HepG2 (cell line): ENCODE measurements around the gene RGS19. TPM values are rescaled to one million over a fixed set of nuclear protein-coding genes. Genes with fewer than 3 reads are reported as not detected.

Experiments used
- ATAC-seq: fragments of 200-7000 bp; cut with Tn5 transposase; 3 replicates; pipeline ENCODE4 v1.9.1; 2020; ENCODE audit warnings: mild to moderate bottlenecking, moderate library complexity
- BruUV-seq: library from RNA; stranded (reverse); fragments of 400-500 nt; replicated peaks from 2 replicates; lab custom pipeline; 2021; lab: Mats Ljungman, UMichigan
- CTCF ChIA-PET: fragments of 300-600 bp; formaldehyde crosslinking; extraction: SDS; loops from one replicate; lab custom pipeline; 2021; ENCODE audit warnings: low total read pairs, inconsistent platforms, low intra/inter-chr PET ratio; lab: Yijun Ruan, JAX
- POLR2A ChIA-PET: fragments of 350-600 bp; sonication (Branson Sonifier 250); formaldehyde crosslinking; loops from one replicate; lab custom pipeline; 2020; ENCODE audit warnings: antibody characterized with exemption, inconsistent platforms; lab: Yijun Ruan, JAX
- DNase-seq: peaks from one replicate; pipeline ENCODE4 v3.0.0-alpha.2; 2015; ENCODE audit warnings: low spot score
- FAIRE-seq: peaks from 3 replicates; lab custom pipeline; 2011; peaks lifted over from hg19 to GRCh38; lab: Jason Lieb, UNC
- H2AFZ ChIP-seq: one replicate; pipeline ENCODE4 v1.6.1; 2011; ENCODE audit warnings: low read length, inconsistent platforms
- H3K27ac ChIP-seq: fragments of 300-600 bp; 3 replicates; pipeline ENCODE4 v1.8.0; 2011; ENCODE audit warnings: mixed run types, mild to moderate bottlenecking, mixed read lengths, low read length, inconsistent platforms; ENCODE audit not compliant: insufficient read depth; ENCODE audit errors: extremely low read length
- H3K27me3 ChIP-seq, 2 experiments: fragments of 200-600 bp in 1 of 2; 2 replicates in 1 of 2; 3 replicates in 1 of 2; pipeline versions ENCODE4 v1.6.0 to v1.8.0; 2011; ENCODE audit warnings: low read length in 2 of 2, mild to moderate bottlenecking in 2 of 2, moderate library complexity in 2 of 2, inconsistent platforms in 1 of 2; ENCODE audit not compliant: insufficient read depth in 2 of 2, control insufficient read depth in 1 of 2
- H3K36me3 ChIP-seq, 2 experiments: fragments of 200-600 bp in 1 of 2; replicated peaks in 1 of 2; 2 replicates in 1 of 2; 3 replicates in 1 of 2; pipeline versions ENCODE4 v1.5.1 to v1.8.0; 2011; ENCODE audit warnings: low read length in 2 of 2, inconsistent platforms in 1 of 2; ENCODE audit not compliant: insufficient read depth in 2 of 2, control insufficient read depth in 1 of 2
- H3K4me1 ChIP-seq: 2 replicates; pipeline ENCODE4 v1.5.1; 2012; ENCODE audit warnings: low read length, inconsistent platforms; ENCODE audit not compliant: insufficient read depth
- H3K4me2 ChIP-seq: 2 replicates; pipeline ENCODE4 v1.6.0; 2011; ENCODE audit warnings: low read depth, low read length, inconsistent platforms
- H3K4me3 ChIP-seq, 3 experiments: fragments of 200-600 bp in 1 of 3; sonication (generic), shearing (Covaris generic) in 1 of 3; replicated peaks in 1 of 3; 2 replicates each; pipeline ENCODE4 v1.5.1; 2011 to 2016; ENCODE audit warnings: low read length in 3 of 3, inconsistent platforms in 2 of 3, low read depth in 2 of 3, mild to moderate bottlenecking in 2 of 3, control low read depth in 1 of 3, mixed read lengths in 1 of 3; ENCODE audit not compliant: insufficient read depth in 1 of 3
- H3K79me2 ChIP-seq: one replicate; pipeline ENCODE4 v1.6.1; 2011; ENCODE audit warnings: low read length, inconsistent platforms; ENCODE audit not compliant: insufficient read depth
- H3K9ac ChIP-seq: 2 replicates; pipeline ENCODE4 v1.6.0; 2011; ENCODE audit warnings: mild to moderate bottlenecking, low read depth, low read length, inconsistent platforms; ENCODE audit not compliant: insufficient read depth
- H3K9me3 ChIP-seq: 2 replicates; pipeline ENCODE4 v1.5.1; 2012; ENCODE audit warnings: mild to moderate bottlenecking, low read length
- H4K20me1 ChIP-seq: 2 replicates; pipeline ENCODE4 v1.6.0; 2011; ENCODE audit warnings: inconsistent platforms, mild to moderate bottlenecking, low read length, moderate library complexity; ENCODE audit not compliant: insufficient read depth
- AGO2 ChIP-seq: fragments of 200-400 bp; formaldehyde crosslinking; optimal IDR thresholded peaks from 2 replicates; pipeline ENCODE3; 2017; ENCODE audit warnings: mild to moderate bottlenecking, low read depth, low read length, moderate library complexity
- EED ChIP-seq: sonication (generic); formaldehyde crosslinking; IDR thresholded peaks from 2 replicates; pipeline ENCODE4 v1.5.0; 2020; ENCODE audit warnings: mild to moderate bottlenecking, missing genetic modification reagents
- GPN1 ChIP-seq: sonication (generic); formaldehyde crosslinking; IDR thresholded peaks from 2 replicates; pipeline ENCODE4 v1.5.1; 2020; ENCODE audit warnings: missing genetic modification reagents, borderline replicate concordance
- GTF3A ChIP-seq: sonication (generic); formaldehyde crosslinking; conservative IDR thresholded peaks from 2 replicates; pipeline ENCODE4 v1.4.0; 2020; ENCODE audit warnings: mild to moderate bottlenecking, missing genetic modification reagents
- IRF2 ChIP-seq: IDR thresholded peaks from 2 replicates; pipeline ENCODE4 v1.6.1; 2018; ENCODE audit warnings: missing genetic modification reagents, missing compliant biosample characterization
- PAF1 ChIP-seq: IDR thresholded peaks from 2 replicates; pipeline ENCODE4 v1.6.1; 2016; ENCODE audit warnings: missing genetic modification reagents, missing compliant biosample characterization
- RXRB ChIP-seq: IDR thresholded peaks from 2 replicates; pipeline ENCODE4 v1.6.1; 2016; ENCODE audit warnings: borderline replicate concordance, missing genetic modification reagents, missing compliant biosample characterization
- ZFP36L1 ChIP-seq: sonication (generic); formaldehyde crosslinking; IDR thresholded peaks from 2 replicates; pipeline ENCODE4 v1.8.0; 2022; ENCODE audit warnings: mild to moderate bottlenecking, missing genetic modification reagents, moderate library complexity
- ZNF17 ChIP-seq: sonication (generic); formaldehyde crosslinking; IDR thresholded peaks from 2 replicates; pipeline ENCODE4 v1.5.0; 2020; ENCODE audit warnings: mild to moderate bottlenecking, missing genetic modification reagents
- ZNF446 ChIP-seq: sonication (generic); formaldehyde crosslinking; IDR thresholded peaks from 2 replicates; pipeline ENCODE4 v1.5.0; 2020; ENCODE audit warnings: mild to moderate bottlenecking, missing genetic modification reagents
- ZNF552 ChIP-seq: sonication (generic); formaldehyde crosslinking; IDR thresholded peaks from 2 replicates; pipeline ENCODE4 v1.9.0; 2022; ENCODE audit warnings: missing genetic modification reagents, mild to moderate bottlenecking, borderline replicate concordance
- ZNF570 ChIP-seq: sonication (generic); formaldehyde crosslinking; IDR thresholded peaks from 2 replicates; pipeline ENCODE4 v1.4.0; 2020; ENCODE audit warnings: mild to moderate bottlenecking, missing genetic modification reagents, borderline replicate concordance
- ZSCAN20 ChIP-seq: sonication (generic); formaldehyde crosslinking; IDR thresholded peaks from 2 replicates; pipeline ENCODE4 v1.4.0; 2020; ENCODE audit warnings: missing genetic modification reagents, mild to moderate bottlenecking, borderline replicate concordance
- ZSCAN22 ChIP-seq: sonication (generic); formaldehyde crosslinking; IDR thresholded peaks from 2 replicates; pipeline ENCODE4 v1.4.0; 2020; ENCODE audit warnings: mild to moderate bottlenecking, missing genetic modification reagents
- WGBS: methylation state at CpG from one replicate; pipeline ENCODE4 v1.1.6; 2017; ENCODE audit warnings: low lambda C conversion rate; 5-methylcytosine and 5-hydroxymethylcytosine counted together
- in situ Hi-C: cut with HindIII; loops from 2 replicates; pipeline ENCODE4 v1.10.0; 2017; ENCODE audit warnings: low pct_unique_long_range_greater_than_20kb; ENCODE audit not compliant: extremely low pct_ligation_motif_present
- intact Hi-C: fragments of 100-400 bp; cut with micrococcal nuclease; formaldehyde crosslinking; loops from one replicate; pipeline ENCODE4 v1.10.0; 2022; ENCODE audit not compliant: unreplicated experiment
- polyA plus RNA-seq, 8 experiments: library from polyadenylated mRNA; depleted of rRNA in 3 of 8; stranded (reverse) in 7 of 8; unstranded in 1 of 8; fragments of >200 nt; fragmentation: Illumina TruSeq in 4 of 8; extraction: Trizol in 4 of 8; gene quantifications; 2 replicates each; pipeline versions ENCODE4 v1.2.1 to v1.2.3, GENCODE V29; 2011 to 2016; ENCODE audit warnings: low read depth in 4 of 8, missing spikeins in 1 of 8, mixed read lengths in 1 of 8; ENCODE audit not compliant: insufficient read depth in 1 of 8
- total RNA-seq, 5 experiments: library from RNA; depleted of rRNA; stranded (reverse); fragments of >200 nt; fragmentation: Illumina TruSeq; extraction: Trizol; gene quantifications; 2 replicates each; pipeline ENCODE4 v1.2.3, GENCODE V29; 2016; ENCODE audit warnings: low read depth in 1 of 5
- TF ChIP-seq, protein P1 (sequence below): sonication (generic); formaldehyde crosslinking; IDR thresholded peaks from 2 replicates; pipeline ENCODE4 v1.5.1; 2020; ENCODE audit warnings: missing genetic modification reagents, mild to moderate bottlenecking, borderline replicate concordance
- TF ChIP-seq, protein P2 (sequence below): sonication (generic); formaldehyde crosslinking; IDR thresholded peaks from 2 replicates; pipeline ENCODE4 v1.5.0; 2020; ENCODE audit warnings: mild to moderate bottlenecking, missing genetic modification reagents, borderline replicate concordance

The RGS19 gene
- total and polyA plus RNA-seq, 2 of the 13 experiments (the other 11 are each of a cell fraction or from before 2014, with no cell fraction given) = 10.7 to 11.9 TPM

DNA sequence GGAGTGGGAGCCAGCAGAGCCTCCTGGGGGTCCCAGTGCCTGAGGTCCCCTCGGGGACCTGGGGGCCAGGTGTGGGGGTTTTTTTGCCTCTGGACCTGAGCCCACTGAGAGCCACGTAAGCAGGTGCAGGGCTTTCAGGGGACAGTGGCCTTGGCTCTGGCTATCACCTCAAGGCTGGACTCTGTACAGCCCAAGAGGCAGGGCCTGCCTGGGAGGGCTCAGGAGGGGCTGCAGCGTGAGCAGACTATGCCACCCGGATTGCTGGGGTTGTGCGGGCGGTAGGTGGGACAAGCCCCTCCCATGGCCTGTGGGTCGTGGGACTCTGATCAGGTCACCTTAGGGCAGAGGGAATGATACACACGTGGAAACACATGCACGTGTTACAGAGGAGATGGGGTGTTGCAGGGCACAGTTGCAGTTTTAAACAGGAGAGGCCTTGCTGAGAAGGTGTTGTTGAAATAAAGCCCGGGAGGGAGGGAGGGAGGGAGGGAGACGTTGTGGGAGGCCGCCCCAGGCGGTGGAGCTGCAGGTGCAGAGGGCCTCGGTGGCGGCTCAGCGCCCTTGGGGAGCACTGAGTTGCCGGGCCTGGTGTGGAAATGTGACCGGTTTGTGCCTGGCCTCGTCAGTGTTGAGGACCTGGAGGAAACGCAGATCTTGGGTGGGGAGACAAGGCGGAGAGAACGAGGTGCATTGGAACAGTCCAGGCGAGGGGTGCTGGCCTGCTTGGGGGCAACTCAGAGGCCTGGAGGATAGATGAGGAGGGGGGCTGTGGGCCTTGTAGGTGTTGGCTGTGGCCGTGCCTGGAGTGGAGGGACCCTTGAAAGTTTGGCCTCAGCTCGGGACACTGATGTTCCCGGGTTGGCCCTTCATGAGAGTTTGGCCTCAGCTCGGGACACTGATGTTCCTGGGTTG, 14.0 kb downstream of the RGS19 start (continued):
- TF ChIP-seq, protein P1, sequence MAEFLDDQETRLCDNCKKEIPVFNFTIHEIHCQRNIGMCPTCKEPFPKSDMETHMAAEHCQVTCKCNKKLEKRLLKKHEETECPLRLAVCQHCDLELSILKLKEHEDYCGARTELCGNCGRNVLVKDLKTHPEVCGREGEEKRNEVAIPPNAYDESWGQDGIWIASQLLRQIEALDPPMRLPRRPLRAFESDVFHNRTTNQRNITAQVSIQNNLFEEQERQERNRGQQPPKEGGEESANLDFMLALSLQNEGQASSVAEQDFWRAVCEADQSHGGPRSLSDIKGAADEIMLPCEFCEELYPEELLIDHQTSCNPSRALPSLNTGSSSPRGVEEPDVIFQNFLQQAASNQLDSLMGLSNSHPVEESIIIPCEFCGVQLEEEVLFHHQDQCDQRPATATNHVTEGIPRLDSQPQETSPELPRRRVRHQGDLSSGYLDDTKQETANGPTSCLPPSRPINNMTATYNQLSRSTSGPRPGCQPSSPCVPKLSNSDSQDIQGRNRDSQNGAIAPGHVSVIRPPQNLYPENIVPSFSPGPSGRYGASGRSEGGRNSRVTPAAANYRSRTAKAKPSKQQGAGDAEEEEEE (CRISPR knock-in tag) = peak; percentile 51; the same call in 1 of the 2 replicates
- no peak; the same call in 1 of the 2 replicates for TF ChIP-seq EED
- TF ChIP-seq AGO2 = peak; percentile 89
- no peak for TF ChIP-seq GPN1 (CRISPR knock-in tag)
- peak; percentile 69 for TF ChIP-seq PAF1 (CRISPR knock-in tag)
- peak; percentile 78 for TF ChIP-seq RXRB (CRISPR knock-in tag)
- no peak for TF ChIP-seq ZNF570 (CRISPR knock-in tag)
- TF ChIP-seq ZNF552 (CRISPR knock-in tag) = peak; percentile 90; the same call in 1 of the 2 replicates
- 0 out of 2 replicates have a peak, but pooled peaks have one; percentile 55 for TF ChIP-seq ZFP36L1

DNA sequence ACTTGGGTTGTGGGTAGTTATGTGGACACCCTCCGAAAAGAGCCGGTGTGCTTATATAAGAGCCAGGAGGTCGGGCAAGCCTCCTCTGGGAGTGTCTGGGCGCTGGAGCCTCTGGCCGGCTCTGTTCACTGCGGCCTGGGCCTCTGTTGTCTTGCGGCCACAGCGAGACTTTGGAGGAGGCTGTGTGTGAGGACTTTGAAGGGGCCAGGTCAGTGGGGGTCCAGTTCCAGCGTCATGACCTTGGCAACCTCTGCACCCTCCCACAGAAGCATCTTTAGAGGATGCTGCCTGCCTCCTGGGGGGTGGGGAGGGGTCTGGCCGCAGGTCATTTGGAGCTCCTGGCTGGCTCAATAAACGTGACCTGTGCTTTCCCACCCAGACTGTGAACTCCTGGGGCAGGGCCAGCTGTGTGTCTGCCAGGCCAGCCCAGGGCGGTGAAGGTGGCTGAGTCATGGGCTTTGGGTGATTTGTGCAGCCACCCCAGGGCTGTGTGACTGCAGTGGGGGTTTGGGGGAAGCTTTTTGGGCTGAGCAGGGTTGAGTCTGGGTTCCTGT, 15.1 kb downstream of the RGS19 start:
- in situ Hi-C loops (no loop called here), intact Hi-C loops (loop anchor here (2.0 kb wide), 1 partner anchor 17 kb away; the partner anchor contains the start of gene OPRL1)
- Histone ChIP-seq H3K4me2 (peak overlapping the region; percentile 95), H3K4me3 (peak overlapping the region; percentile 82 to 98 (median 90)), H3K9ac (peak overlapping the region; percentile 82), H3K9me3 (no peaks in the 10 kb centered on the region), H2AFZ (no peak overlapping the region), H3K4me1 (peaks cover 56% of the 10 kb centered on the region), H4K20me1 (peaks cover 4% of the 10 kb centered on the region; the same call in 1 of the 2 replicates), H3K36me3 (no peaks in the 10 kb centered on the region), H3K27me3 (peaks cover 3 to 11% of the 10 kb centered on the region in 2 experiments; a peak in 2 of 5 replicates), H3K79me2 (no peaks in the 10 kb centered on the region), H3K27ac (peak overlapping the region; percentile 78)
- CTCF ChIA-PET = no interaction called here
- FAIRE-seq (peak; percentile 28), DNase-seq (no peak), ATAC-seq (peak; percentile 24)
- WGBS = 0% methylated on average over 11 of the region's 12 CpGs
- BruUV-seq = no TSS peak
- POLR2A ChIA-PET = interaction anchor here (1.2 to 3.7 kb wide), 8 partner anchors 8 to 406 kb away, joined by 4 to 34 read pairs (median 6); partner anchors contain the start of genes C20orf204, OPRL1, RGS19 and RTEL1
- TF ChIP-seq ZNF17 (0 out of 2 replicates have a peak, but pooled peaks have one; percentile 21), GTF3A (CRISPR knock-in tag) (peak; percentile 95), ZSCAN20 (no peak), ZNF446 (CRISPR knock-in tag) (no peak), IRF2 (CRISPR knock-in tag) (no peak), ZSCAN22 (0 out of 2 replicates have a peak, but pooled peaks have one; percentile 60)
- TF ChIP-seq, protein P2, sequence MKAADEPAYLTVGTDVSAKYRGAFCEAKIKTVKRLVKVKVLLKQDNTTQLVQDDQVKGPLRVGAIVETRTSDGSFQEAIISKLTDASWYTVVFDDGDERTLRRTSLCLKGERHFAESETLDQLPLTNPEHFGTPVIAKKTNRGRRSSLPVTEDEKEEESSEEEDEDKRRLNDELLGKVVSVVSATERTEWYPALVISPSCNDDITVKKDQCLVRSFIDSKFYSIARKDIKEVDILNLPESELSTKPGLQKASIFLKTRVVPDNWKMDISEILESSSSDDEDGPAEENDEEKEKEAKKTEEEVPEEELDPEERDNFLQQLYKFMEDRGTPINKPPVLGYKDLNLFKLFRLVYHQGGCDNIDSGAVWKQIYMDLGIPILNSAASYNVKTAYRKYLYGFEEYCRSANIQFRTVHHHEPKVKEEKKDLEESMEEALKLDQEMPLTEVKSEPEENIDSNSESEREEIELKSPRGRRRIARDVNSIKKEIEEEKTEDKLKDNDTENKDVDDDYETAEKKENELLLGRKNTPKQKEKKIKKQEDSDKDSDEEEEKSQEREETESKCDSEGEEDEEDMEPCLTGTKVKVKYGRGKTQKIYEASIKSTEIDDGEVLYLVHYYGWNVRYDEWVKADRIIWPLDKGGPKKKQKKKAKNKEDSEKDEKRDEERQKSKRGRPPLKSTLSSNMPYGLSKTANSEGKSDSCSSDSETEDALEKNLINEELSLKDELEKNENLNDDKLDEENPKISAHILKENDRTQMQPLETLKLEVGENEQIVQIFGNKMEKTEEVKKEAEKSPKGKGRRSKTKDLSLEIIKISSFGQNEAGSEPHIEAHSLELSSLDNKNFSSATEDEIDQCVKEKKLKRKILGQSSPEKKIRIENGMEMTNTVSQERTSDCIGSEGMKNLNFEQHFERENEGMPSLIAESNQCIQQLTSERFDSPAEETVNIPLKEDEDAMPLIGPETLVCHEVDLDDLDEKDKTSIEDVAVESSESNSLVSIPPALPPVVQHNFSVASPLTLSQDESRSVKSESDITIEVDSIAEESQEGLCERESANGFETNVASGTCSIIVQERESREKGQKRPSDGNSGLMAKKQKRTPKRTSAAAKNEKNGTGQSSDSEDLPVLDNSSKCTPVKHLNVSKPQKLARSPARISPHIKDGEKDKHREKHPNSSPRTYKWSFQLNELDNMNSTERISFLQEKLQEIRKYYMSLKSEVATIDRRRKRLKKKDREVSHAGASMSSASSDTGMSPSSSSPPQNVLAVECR (CRISPR knock-in tag) = no peak
